Heart left ventricle (tissue), 16 donors: ENCODE data around the gene VRK1. TPM values are rescaled to one million over a fixed set of nuclear protein-coding genes. Genes with fewer than 3 reads are reported as not detected.

Experiments used
- ATAC-seq, 4 donors: fragments of 200-7000 bp; cut with Tn5 transposase; one replicate each; pipeline ENCODE4 v1.9.1; 2020 to 2022; ENCODE audit warnings: moderate library complexity in 4 of 4, mild to moderate bottlenecking in 3 of 4, moderate number of reproducible peaks in 1 of 4
- DNase-seq, 5 donors: peaks; one replicate each; pipeline ENCODE4 v3.0.0-alpha.2; 2020
- H3K27ac ChIP-seq, 12 donors: fragments of 200-600 bp; sonication (generic) in 4 of 12; one replicate each; pipeline versions ENCODE4 v1.5.0 to v1.8.0; 2016 to 2022; ENCODE audit warnings: mild to moderate bottlenecking in 2 of 12
- H3K27me3 ChIP-seq, 9 donors: fragments of 200-600 bp; sonication (generic) in 2 of 9; one replicate each; pipeline versions ENCODE4 v1.5.1 to v1.8.0; 2016 to 2022; ENCODE audit warnings: mild to moderate bottlenecking in 3 of 9
- H3K36me3 ChIP-seq, 9 donors: fragments of 200-600 bp; sonication (generic) in 2 of 9; one replicate each; pipeline versions ENCODE4 v1.5.0 to v1.8.0; 2018 to 2022; ENCODE audit warnings: mild to moderate bottlenecking in 2 of 9
- H3K4me1 ChIP-seq, 12 donors: fragments of 200-600 bp; sonication (generic) in 4 of 12; one replicate each; pipeline versions ENCODE4 v1.5.0 to v1.8.0; 2016 to 2022; ENCODE audit warnings: mild to moderate bottlenecking in 3 of 12
- H3K4me3 ChIP-seq, 12 donors: fragments of 200-600 bp; sonication (generic) in 4 of 12; one replicate each; pipeline versions ENCODE4 v1.5.0 to v1.8.0; 2017 to 2022; ENCODE audit warnings: mild to moderate bottlenecking in 9 of 12, moderate library complexity in 4 of 12
- H3K9me3 ChIP-seq, 12 donors: fragments of 200-600 bp; sonication (generic) in 4 of 12; one replicate each; pipeline versions ENCODE4 v1.5.0 to v1.8.0; 2016 to 2022; ENCODE audit warnings: mild to moderate bottlenecking in 1 of 12
- CTCF ChIP-seq, 12 donors: fragments of 200-600 bp; sonication (generic) in 4 of 12; IDR thresholded peaks; one replicate each; pipeline versions ENCODE4 v1.5.0 to v1.8.0; 2018 to 2022; ENCODE audit warnings: antibody characterized with exemption in 12 of 12, mild to moderate bottlenecking in 5 of 12
- POLR2A ChIP-seq, 2 donors: fragments of 450-650 bp; IDR thresholded peaks; one replicate each; pipeline ENCODE4 v1.6.1; 2017; ENCODE audit warnings: antibody characterized with exemption in 2 of 2, mild to moderate bottlenecking in 2 of 2, moderate library complexity in 2 of 2
- WGBS, 4 donors: extraction: QIAGEN DNeasy Blood & Tissue Kit in 2 of 4; methylation state at CpG; one replicate each; pipeline versions ENCODE4 v1.1.5 to v1.1.7; 2013 to 2018; 5-methylcytosine and 5-hydroxymethylcytosine counted together
- intact Hi-C, 10 donors: fragments of 100-400 bp; cut with DNase I; formaldehyde crosslinking; loops; one replicate each; pipeline versions ENCODE4 v1.11.1 to v1.14.2; 2022
- polyA plus RNA-seq, 2 donors: library from polyadenylated mRNA; stranded (reverse); fragments of 200-250 nt; gene quantifications; one replicate each; pipeline ENCODE4 v1.2.3, GENCODE V29; 2013
- total RNA-seq, 9 donors: library from RNA; depleted of rRNA in 2 of 9; stranded (reverse); fragments of >200 nt in 2 of 9; fragmentation: NEBNext Ultra II Directional in 3 of 9; extraction: Animal tissue kit (Norgen Biotek cat#: 25700) in 3 of 9; gene quantifications; one replicate each; pipeline versions ENCODE4 v1.1.0 to v1.2.4, GENCODE V29; 2016 to 2023
- donor health status: ischemic (EF 13 %, LVEDD 7.1; RV severe dilation, severe dysfunction).
- donor health status: healthy with polysubstance abuse.
- donor health status: DM: no; HTN: yes; CAD: no.
- donor health status: DM: no; HTN: no; CAD: no.
- donor health status: ischemic (EF 25% LVEDD 6.9; RV normal size, moderate dysfunction).
- donor health status: ischemic (EF 25% LVEDD 5.7; RV mildly dilated, moderate dysfunction).
- donor health status: healthy.
- donor health status: DM: yes; HTN: yes; CAD: no.
- donor health status: ischemic (EF 35%, LVEDD 5.7; RV mildly dilated, moderate dysfunction).
- donor health status: nonischemic (EF 11% LVEDD 7.7; RV severe dilation, severe dysfunction).
- donor health status: DM: yes; HTN: yes; CAD: no.
- donor health status: PGD.
- donor health status: ischemic (EF 29% LVEDD 5.4; RV normal size, mild dysfunction).
- donor health status: nonischemic (EF 23%, LVEDD 6.1; RV moderate dilation, normal function).

The VRK1 gene
- total and polyA plus RNA-seq, 11 donors: 3.6 to 10.4 (median 7.1) TPM

- H3K4me1 ChIP-seq: no peaks in the 10 kb centered on the region
- 94 to 99% (median 98%) methylated on average over 3 of the region's 3 CpGs for WGBS, 4 donors
- TF ChIP-seq POLR2A (IDR thresholded peaks at IDR 0.05) (no peak), CTCF (IDR thresholded peaks at IDR 0.05) (no peak)
- no peak for ATAC-seq
- no peaks in the 10 kb centered on the region for H3K27me3 ChIP-seq
- no peak overlapping the region for H3K27ac ChIP-seq
- no peak for DNase-seq
- intact Hi-C loops: no loop called here
- no peak overlapping the region for H3K4me3 ChIP-seq
- peaks cover 0 to 4% (median 0%) of the 10 kb centered on the region in 9 donors for H3K36me3 ChIP-seq
- no peaks in the 10 kb centered on the region for H3K9me3 ChIP-seq
Measured at GRCh38 chr14:96863986-96864330, 66.8 kb downstream of the VRK1 start.

GRCh38 chr14:96867634-96868033, 70.5 kb downstream of the VRK1 start:
- Histone ChIP-seq H3K27ac (no peak overlapping the region), H3K27me3 (no peaks in the 10 kb centered on the region), H3K4me3 (no peak overlapping the region), H3K9me3 (no peaks in the 10 kb centered on the region), H3K36me3 (peaks cover 0 to 4% (median 0%) of the 10 kb centered on the region in 9 donors), H3K4me1 (no peaks in the 10 kb centered on the region)
- intact Hi-C loops: no loop called here
- ATAC-seq (no peak), DNase-seq (no peak)
- TF ChIP-seq POLR2A (IDR thresholded peaks at IDR 0.05): no peak
- TF ChIP-seq CTCF (IDR thresholded peaks at IDR 0.05): no peak
- WGBS, 4 donors: 82 to 90% (median 85%) methylated on average over 3 of the region's 3 CpGs

GRCh38 chr14:96874127-96874526, 76.9 kb downstream of the VRK1 start:
- Histone ChIP-seq H3K4me1 (no peaks in the 10 kb centered on the region), H3K4me3 (no peak overlapping the region), H3K9me3 (no peaks in the 10 kb centered on the region), H3K27me3 (no peaks in the 10 kb centered on the region), H3K27ac (no peak overlapping the region), H3K36me3 (peaks cover 0 to 19% (median 0%) of the 10 kb centered on the region in 9 donors)
- no peak for DNase-seq
- intact Hi-C loops: no loop called here
- no peak for ATAC-seq
- no peak for TF ChIP-seq POLR2A (IDR thresholded peaks at IDR 0.05)
- TF ChIP-seq CTCF (IDR thresholded peaks at IDR 0.05): no peak
- WGBS, 4 donors: 86 to 92% (median 88%) methylated on average over 4 of the region's 4 CpGs

GRCh38 chr14:96876747-96877146, 79.6 kb downstream of the VRK1 start:
- Histone ChIP-seq H3K27ac (no peak overlapping the region), H3K4me3 (no peak overlapping the region), H3K9me3 (no peaks in the 10 kb centered on the region), H3K36me3 (peaks cover 0 to 19% (median 0%) of the 10 kb centered on the region in 9 donors), H3K27me3 (no peaks in the 10 kb centered on the region), H3K4me1 (no peaks in the 10 kb centered on the region)
- ATAC-seq (no peak), DNase-seq (no peak)
- intact Hi-C loops: no loop called here
- TF ChIP-seq CTCF (IDR thresholded peaks at IDR 0.05): no peak
- no peak for TF ChIP-seq POLR2A (IDR thresholded peaks at IDR 0.05)
